Kidney epithelial cell (primary cell): ENCODE results near the gene LINC00632. TPM values are rescaled to one million over a fixed set of nuclear protein-coding genes. Genes with fewer than 3 reads are reported as not detected.

Experiments
- DNase-seq: peaks from one replicate; pipeline ENCODE4 v3.0.0-alpha.2; 2010; ENCODE audit warnings: low read depth
- H3K27me3 ChIP-seq: 2 replicates; pipeline ENCODE4 v1.6.0; 2011; ENCODE audit warnings: low read length; ENCODE audit not compliant: control insufficient read depth, insufficient read depth
- H3K36me3 ChIP-seq: 2 replicates; pipeline ENCODE4 v1.5.1; 2011; ENCODE audit warnings: low read length; ENCODE audit not compliant: control insufficient read depth, insufficient read depth
- H3K4me3 ChIP-seq: 2 replicates; pipeline ENCODE4 v1.5.1; 2011; ENCODE audit warnings: low read depth, mild to moderate bottlenecking, control low read depth, low read length
- total RNA-seq: library from RNA; depleted of rRNA; stranded (reverse); fragments of >200 nt; gene quantifications from 2 replicates; pipeline ENCODE4 v1.2.3, GENCODE V29; 2015
- TF ChIP-seq, protein P1 (sequence below): IDR thresholded peaks from 2 replicates; pipeline ENCODE4 v1.5.1; 2011; ENCODE audit warnings: mild to moderate bottlenecking, moderate library complexity, low read length, control low read depth, inconsistent platforms; ENCODE audit not compliant: insufficient read depth, poor library complexity, severe bottlenecking

LINC00632 gene
- total RNA-seq, 1 donor from 2014 or later: 1.4 TPM

DNA sequence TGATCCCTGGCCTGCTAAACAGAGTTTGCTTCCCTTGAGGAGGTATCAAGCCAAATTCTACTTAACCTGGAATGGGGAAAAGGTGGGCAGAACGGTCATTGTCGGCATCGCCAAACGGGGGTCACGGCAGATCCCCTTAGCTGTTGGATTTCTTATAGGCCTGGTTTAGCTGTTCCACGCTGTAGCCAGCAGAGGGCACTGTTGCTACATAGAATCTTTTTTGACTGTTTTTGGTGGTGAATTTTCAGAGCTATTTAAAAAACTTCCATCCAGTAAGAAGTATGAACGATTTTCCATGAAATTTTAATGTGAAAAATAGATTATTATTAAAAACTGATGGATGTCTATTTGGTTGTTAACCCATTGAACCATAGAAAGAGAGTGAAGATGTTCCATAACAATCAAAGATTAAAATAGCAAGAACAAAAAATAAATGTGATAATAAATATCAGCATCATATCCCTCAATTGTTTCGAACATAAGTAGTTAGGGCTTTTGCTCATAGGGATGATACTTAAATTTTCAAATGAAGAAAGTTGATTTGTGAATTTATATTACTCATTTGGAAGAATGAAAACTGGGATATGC is 56.6 kb downstream of the LINC00632 start:
- H3K4me3 ChIP-seq: peak overlapping the region; percentile 10
- TF ChIP-seq, protein P1, sequence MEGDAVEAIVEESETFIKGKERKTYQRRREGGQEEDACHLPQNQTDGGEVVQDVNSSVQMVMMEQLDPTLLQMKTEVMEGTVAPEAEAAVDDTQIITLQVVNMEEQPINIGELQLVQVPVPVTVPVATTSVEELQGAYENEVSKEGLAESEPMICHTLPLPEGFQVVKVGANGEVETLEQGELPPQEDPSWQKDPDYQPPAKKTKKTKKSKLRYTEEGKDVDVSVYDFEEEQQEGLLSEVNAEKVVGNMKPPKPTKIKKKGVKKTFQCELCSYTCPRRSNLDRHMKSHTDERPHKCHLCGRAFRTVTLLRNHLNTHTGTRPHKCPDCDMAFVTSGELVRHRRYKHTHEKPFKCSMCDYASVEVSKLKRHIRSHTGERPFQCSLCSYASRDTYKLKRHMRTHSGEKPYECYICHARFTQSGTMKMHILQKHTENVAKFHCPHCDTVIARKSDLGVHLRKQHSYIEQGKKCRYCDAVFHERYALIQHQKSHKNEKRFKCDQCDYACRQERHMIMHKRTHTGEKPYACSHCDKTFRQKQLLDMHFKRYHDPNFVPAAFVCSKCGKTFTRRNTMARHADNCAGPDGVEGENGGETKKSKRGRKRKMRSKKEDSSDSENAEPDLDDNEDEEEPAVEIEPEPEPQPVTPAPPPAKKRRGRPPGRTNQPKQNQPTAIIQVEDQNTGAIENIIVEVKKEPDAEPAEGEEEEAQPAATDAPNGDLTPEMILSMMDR: peak; percentile 84
- no peak for DNase-seq
- no peaks in the 10 kb centered on the region for H3K27me3 ChIP-seq
- H3K36me3 ChIP-seq: no peaks in the 10 kb centered on the region

DNA sequence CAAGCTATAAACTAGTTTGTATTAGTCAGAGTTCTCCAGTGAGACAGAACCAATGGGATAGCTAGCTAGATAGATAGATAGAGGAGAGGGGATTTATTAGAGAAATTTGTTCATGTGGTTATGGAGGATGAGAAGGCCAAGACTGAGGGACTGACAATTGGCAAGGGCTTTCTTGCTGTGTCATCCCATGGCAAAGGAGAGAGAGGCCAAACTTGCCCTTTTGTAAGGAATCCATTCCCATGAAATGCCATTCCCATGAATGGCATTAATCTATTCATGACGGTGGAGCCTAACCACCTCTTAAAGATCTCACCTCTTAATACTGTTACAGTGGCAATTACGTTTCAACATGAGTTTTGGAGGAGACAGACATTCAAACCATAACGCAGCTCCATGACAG is 58.1 kb downstream of the LINC00632 start:
- Histone ChIP-seq H3K4me3 (no peak overlapping the region), H3K36me3 (no peaks in the 10 kb centered on the region), H3K27me3 (no peaks in the 10 kb centered on the region)
- no peak for DNase-seq
- TF ChIP-seq, protein P1: no peak

DNA sequence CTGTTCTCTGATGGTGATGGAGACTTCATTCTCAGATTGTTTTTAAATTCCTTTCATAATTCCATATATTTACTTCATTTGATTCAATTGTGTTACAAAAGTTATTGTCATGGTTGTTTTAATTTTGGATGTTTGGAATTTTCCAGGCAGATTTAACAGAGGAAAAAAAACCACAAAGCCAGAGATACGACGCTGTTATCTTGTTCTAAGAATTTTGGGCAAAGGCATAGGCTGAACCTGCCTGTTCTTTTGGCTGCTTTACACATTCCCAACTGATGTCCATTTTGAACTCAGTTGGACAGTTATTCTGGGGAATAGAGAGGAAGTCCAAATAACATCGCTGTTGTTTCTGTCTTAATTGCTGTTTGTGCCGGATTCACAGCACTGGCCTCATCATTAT is 65.7 kb downstream of the LINC00632 start:
- TF ChIP-seq, protein P1: no peak
- Histone ChIP-seq H3K27me3 (no peaks in the 10 kb centered on the region), H3K36me3 (no peaks in the 10 kb centered on the region), H3K4me3 (no peak overlapping the region)
- DNase-seq: no peak

DNA sequence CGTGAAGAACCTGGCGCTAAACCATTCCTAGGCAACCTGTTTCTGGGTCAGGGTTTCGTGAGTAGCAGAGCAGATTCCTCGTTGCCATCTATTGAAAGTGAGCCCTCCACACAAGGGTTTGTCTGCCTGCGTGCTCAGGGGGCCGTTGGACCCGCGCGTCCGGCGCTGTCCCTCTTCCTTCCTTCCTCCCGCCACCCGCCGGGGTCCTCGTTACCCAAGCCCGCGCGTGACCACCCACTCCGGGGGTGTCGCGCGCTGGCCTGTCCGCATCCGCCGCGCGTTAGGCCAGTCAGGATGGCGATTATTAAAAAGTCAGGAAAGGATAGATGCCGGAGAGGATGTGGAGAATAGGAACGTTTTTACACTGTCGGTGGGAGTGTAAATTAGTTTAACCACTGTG is 66.8 kb downstream of the LINC00632 start:
- TF ChIP-seq, protein P1: no peak
- Histone ChIP-seq H3K27me3 (no peaks in the 10 kb centered on the region), H3K36me3 (no peaks in the 10 kb centered on the region), H3K4me3 (no peak overlapping the region)
- no peak for DNase-seq

DNA sequence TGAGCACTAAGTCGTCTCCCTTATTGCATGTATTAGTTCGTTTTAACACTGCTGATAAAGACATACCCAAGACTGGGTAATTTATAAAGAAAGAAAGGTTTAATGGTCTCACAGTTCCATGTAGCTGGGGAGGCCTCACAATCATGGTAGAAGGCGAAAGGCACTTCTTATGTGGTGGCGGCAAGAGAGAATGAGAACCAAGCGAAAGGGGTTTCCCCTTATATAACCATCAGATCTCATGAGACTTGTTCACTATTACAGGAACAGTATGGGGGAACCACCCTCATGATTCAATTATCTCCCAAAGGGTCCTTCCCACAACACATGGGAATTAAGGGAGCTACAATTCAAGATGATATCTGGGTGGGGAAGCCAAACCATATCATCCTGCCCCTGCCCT is 85.1 kb downstream of the LINC00632 start:
- Histone ChIP-seq H3K4me3 (no peak overlapping the region), H3K27me3 (no peaks in the 10 kb centered on the region), H3K36me3 (no peaks in the 10 kb centered on the region)
- TF ChIP-seq, protein P1: no peak
- DNase-seq: no peak

DNA sequence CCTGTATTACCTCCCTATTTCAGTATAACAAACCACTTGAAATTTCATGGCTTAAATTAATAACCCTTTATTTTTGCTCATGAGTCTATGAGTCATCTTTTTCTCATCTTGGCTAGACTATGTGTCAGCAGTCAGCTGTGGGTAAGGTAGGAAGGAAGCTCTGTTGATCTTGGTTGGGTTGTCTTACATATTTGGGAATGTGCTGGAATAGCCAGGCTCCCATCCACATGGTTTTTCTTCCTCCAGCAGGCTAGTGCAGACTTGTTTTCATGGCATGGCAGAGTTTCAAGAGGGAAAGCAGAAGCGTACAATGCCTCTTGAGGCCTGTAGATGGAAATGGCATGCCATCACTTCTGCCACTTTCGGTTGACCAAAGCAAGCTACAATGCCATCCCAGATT is 89.7 kb downstream of the LINC00632 start:
- Histone ChIP-seq H3K4me3 (no peak overlapping the region), H3K27me3 (no peaks in the 10 kb centered on the region), H3K36me3 (no peaks in the 10 kb centered on the region)
- TF ChIP-seq, protein P1: no peak
- DNase-seq: no peak
